ENCODE results near the gene PAFAH2. TPM values are rescaled to one million over a fixed set of nuclear protein-coding genes. Genes with fewer than 3 reads are reported as not detected.
"Not testable (repeated sequence)": the region's sequence is repeated elsewhere in the genome, so short reads cannot be mapped to it uniquely, and the experiment has no call there.

PAFAH2 gene
- total RNA-seq, 1 experiment from 2014 or later, result 13.0 TPM

DNA sequence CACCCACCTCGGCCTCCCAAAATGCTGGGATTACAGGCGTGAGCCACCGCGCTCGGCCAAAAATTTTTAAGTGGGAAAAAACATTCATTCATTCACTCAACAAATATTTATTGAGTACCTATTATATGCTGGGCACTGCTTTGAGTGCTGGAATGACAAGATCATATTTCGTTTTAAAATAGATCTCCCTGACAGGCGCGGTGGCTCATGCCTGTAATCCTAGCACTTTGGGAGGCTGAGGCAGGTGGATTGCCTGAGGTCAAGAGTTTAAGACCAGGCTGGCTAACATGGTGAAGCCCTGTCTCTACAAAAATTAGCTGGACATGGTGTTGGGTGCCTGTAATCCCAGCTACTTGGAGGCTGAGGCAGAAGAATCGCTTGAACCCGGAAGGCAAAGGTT, 11.1 kb downstream of the PAFAH2 start:
- DNase-seq (ENCODE audit: low spot score), result not testable (repeated sequence)

- DNase-seq (ENCODE audit: low spot score), result no peak
These were observed 12.2 kb downstream of the PAFAH2 start for GRCh38 chr1:25985670-25986069.

- no peak for DNase-seq (ENCODE audit: low spot score)
These were observed 12.7 kb downstream of the PAFAH2 start for GRCh38 chr1:25985171-25985570.

GRCh38 chr1:25979210-25979609, 18.7 kb downstream of the PAFAH2 start:
- DNase-seq (ENCODE audit: low spot score), result no peak

DNA sequence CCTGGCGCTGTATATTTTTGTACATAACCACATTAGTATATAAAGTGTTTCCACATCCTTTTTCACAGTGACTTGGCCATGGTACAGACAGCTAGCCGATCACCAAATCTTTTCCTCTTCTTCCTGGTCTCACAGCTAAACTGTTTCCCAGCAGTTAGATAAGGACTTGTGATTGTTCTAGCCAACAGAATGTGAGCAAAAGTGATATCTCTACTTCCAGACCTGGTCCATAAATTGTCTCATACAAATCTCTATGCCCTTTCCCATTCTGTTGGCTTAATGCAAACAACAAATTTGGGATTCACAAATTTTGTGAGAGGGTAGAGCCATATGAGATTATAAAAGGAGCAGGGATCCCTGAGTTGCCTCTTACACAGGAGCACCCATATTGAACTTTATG, 19.5 kb downstream of the PAFAH2 start:
- no peak for DNase-seq (ENCODE audit: low spot score)

DNA sequence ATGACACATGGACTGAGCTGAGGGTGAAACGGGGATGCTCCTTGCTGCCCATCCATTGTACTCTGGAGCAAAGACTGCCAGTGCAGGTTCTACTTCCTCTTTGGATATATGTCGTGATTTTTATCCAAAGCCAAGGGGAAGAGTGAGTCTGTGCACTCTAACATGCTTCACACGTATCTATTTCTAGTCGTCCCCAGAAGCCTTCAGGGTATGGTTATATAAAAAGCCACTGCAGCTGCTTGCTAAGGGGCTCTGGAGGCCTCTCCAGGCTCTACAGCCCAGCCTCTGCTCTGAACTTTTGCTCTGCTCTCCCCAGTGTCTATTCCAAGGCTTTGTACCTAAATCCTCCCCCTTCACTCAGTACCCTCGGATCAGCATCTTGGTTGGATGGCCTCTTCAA, 20.1 kb downstream of the PAFAH2 start:
- DNase-seq (ENCODE audit: low spot score), result no peak

DNA sequence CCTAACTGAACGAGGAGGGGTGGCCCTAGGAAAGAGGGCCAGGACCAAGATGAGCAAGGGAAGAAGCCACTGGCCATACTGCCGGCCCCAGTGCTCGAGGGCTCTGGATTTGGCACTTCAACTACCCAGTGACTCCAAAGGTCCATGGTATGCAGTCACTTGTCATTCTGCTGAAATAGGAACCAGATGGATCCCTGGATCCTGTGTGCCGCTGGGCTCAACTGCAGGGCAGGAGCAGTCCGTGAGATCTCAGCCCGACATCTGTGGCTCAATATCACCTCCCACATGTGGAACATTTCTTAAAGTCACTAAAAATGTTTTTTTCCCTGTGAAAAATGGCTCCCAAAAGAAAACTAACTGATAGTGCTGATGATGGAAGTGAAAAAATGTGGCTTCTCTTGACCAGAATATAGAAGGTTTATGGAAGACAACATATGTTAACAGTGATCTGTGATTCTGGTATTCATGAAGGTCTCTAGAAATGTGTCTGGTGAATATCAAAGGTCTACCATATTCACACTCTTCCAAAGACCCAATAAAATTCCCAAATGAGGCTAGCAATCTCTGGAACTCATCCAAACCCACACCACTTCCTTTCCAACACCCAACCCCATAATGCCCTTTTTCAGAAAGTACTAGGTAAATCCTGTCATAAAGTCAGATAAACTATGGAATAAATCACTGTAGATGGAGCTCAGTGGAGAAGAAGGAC, 24.1 kb downstream of the PAFAH2 start:
- DNase-seq (ENCODE audit: low spot score), result peak; percentile 18

DNA sequence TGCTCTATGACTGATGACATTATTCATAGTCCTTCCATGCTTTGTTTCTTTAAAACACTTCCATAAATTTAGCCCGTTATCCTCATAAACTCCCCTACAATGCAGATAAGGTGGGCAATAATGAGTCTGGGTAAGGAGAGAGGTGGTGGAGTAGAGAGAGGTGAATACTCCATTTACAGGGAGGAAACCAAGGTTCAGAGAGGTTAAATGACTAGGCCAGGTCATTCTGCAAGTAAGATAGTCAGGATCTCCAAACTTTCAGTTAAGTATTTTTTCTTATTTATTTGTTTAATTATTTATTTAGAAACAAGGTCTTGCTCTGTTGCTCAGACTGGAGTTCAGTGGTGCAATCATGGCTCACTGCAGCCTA, 26.1 kb downstream of the PAFAH2 start:
- no peak for DNase-seq (ENCODE audit: low spot score)

DNA sequence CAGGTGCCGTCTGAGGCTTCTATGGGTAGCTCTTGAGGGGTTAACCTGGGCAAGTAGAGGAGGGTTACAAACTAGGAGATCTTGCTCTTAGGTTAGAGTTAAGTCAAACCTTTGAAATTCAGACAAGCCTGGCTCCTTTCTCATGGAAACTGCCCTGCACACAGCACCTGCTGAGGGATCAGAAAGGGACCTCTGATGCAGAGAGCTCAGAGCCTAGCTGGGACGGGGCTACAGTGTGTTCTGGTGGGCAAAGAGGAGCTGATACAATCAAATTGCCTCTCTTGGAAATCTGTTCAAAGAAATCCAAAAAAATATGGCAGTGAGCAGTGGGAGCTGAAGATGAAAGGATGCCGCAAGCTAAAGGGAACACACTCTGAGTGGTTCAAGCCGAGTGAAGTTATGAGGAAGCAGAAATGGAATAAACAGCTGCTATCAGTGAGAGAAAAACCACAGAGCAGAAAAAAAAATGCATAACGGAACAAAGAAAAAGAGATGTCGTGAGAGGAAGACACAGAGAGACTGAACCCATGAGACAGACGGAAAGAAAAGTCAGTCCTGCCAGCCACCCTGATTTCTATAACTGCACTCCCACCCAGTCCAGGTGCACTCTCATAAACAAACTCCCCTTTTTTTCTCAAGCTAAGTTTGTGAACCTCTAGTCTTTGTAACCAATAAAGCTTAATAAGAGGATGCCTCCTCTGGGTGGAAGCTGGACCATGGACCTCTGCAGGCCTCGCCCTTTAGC, 26.6 kb downstream of the PAFAH2 start:
- DNase-seq (ENCODE audit: low spot score), result no peak

- DNase-seq (ENCODE audit: low spot score), result no peak
These were observed 30.6 kb downstream of the PAFAH2 start for GRCh38 chr1:25967308-25967707.

DNA sequence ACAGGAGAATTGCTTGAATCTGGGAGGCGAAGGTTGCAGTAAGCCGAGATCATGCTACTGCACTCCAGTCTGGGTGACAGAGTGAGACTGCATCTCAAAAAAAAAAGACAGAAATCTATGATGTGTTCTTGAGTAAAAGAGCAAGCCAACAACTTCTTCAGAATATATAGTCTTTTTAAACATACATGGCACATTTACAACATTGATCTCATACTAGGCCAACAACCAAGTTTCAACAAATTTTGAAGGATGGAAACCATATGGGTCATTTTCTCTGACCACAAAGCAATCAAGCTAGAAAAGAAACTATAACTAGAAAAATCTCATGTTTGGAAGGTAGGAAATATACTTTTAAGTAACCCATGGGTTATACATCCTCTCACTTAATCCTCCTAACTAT, 38.3 kb downstream of the PAFAH2 start:
- no peak for DNase-seq (ENCODE audit: low spot score)

- DNase-seq (ENCODE audit: low spot score), result peak; percentile 72
These were observed 39.4 kb downstream of the PAFAH2 start for GRCh38 chr1:25958465-25958864.

DNA sequence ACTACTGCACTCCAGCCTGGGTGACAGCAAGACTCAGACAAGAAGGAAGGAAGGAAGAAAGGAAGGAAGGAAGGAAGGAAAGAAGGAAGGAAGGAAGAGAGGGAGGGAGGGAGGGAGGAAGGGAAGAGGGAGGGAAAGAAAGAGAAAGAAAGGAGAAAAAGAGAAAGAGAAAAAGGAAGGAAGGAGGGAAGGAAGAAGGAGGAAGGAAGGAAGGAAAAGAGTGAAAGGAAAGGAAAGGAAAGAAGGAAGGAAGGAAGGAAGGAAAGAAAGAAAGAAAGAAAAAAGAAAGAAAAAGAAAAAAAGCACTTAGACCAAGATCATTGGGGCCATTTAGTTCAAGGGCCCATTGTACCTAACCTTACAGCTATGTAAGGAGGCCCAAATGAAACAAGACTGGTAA, 42.3 kb downstream of the PAFAH2 start:
- no peak for DNase-seq (ENCODE audit: low spot score)

GRCh38 chr1:25954282-25954938, 43.5 kb downstream of the PAFAH2 start:
- DNase-seq (ENCODE audit: low spot score), result no peak

- DNase-seq (ENCODE audit: low spot score), result no peak
These were observed 44.9 kb downstream of the PAFAH2 start for GRCh38 chr1:25952841-25953401.

DNA sequence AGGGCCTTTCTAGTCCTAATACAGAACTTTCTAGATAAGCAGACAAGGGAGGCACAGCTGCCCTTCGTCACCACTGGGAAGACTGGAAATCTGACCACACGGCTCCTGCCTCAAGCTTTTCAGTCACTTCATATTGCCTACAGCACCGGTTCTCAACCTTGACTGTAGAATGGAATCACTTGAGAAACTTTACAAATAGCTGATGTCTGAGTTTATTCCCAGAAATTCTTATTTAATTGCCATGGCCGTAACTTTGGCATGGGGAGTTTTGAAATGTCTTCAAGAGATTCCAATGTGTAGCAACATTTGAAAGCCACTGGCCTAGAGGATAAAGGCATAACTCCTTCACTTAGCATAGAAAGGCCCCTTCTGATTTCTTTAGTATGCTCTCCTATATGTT, 49.2 kb downstream of the PAFAH2 start:
- no peak for DNase-seq (ENCODE audit: low spot score)

DNA sequence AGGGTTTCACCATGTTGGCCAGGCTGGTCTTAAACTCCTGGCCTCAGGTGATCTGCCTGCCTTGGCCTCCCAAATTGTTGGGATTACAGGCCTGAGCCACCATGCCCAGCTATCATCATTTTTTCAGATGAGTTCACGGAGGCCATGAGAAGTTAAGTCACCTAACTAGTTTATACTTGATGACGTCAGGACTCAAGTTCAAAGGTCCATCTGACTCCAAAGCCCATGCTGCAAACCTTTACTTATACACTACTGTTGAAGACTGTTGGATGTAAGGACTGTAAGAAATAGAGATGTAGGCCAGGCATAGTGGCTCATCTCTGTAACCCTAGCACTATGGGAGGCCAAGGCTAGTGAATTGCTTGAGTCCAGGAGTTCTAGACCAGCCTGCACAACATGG, 50.8 kb downstream of the PAFAH2 start:
- DNase-seq (ENCODE audit: low spot score), result no peak

DNA sequence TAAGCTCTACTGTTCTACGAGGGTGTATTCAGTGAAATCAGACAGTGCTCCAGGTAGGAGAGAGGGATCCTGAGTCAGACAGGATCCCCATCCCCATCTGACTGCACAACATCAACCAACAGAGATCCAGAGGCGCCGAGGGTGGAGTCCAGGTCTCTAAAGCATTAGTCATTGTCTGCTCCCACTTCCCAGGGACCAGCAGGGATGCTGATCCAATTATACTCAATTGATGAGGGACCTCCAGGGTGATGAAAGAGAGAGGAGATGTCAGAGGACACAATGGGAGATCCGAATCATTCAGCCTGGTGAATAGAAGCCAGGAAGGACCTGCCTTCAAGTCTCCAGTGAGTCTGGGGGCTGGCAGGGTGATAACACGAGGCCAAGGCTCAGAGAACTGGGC, 52.1 kb downstream of the PAFAH2 start:
- DNase-seq (ENCODE audit: low spot score), result no peak

GRCh38 chr1:25944986-25945385, 52.9 kb downstream of the PAFAH2 start:
- no peak for DNase-seq (ENCODE audit: low spot score)

GRCh38 chr1:25943511-25943910, 54.4 kb downstream of the PAFAH2 start:
- not testable (repeated sequence) for DNase-seq (ENCODE audit: low spot score)

DNA sequence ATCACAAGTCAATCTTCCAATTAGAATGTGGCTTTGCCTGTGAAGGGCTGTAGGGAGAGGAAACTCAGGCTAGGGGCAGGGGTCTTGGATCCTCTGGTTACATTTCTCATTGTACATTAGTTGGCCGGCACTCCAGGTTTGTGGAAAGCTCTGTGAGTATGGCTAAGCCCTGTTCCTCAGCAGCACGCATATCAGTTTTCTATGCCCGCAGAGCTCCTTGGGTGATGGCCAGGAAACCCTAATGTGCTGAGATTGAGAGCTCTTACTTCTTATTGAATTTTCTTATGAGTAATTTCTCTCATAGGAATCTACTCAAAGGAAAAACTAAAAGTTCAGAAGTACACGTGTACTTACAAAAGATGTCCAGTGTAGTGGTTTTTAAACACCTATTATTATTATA, 60.9 kb downstream of the PAFAH2 start:
- no peak for DNase-seq (ENCODE audit: low spot score)

- no peak for DNase-seq (ENCODE audit: low spot score)
These were observed 64.1 kb downstream of the PAFAH2 start for GRCh38 chr1:25933479-25934365.

All from A172 (cell line).